ENCODE results near the gene RMND5B. TPM values are rescaled to one million over a fixed set of nuclear protein-coding genes. Genes with fewer than 3 reads are reported as not detected.

The RMND5B gene
- total RNA-seq, 1 experiment from 2014 or later = 37.0 TPM

- Histone ChIP-seq H3K27ac (ENCODE audit: low read depth, low read length, poor library complexity, severe bottlenecking) (peak overlapping the region; percentile 90), H3K4me1 (ENCODE audit: insufficient read depth, low read length, poor library complexity, severe bottlenecking) (no peaks in the 10 kb centered on the region), H3K4me3 (ENCODE audit: low read depth, low read length, poor library complexity, severe bottlenecking) (peak overlapping the region; percentile 75), H3K9me3 (ENCODE audit: low read depth, low read length, poor library complexity, severe bottlenecking) (no peaks in the 10 kb centered on the region), H3K27me3 (replicated peaks; ENCODE audit: insufficient read depth, low read depth, low read length, poor library complexity) (no peaks in the 10 kb centered on the region), H3K36me3 (ENCODE audit: insufficient read depth, low read length, poor library complexity, severe bottlenecking) (peaks cover 11% of the 10 kb centered on the region)
- ChIA-PET POLR2A (ENCODE audit: low non-redundant PET) (interaction anchor here (0.7 kb wide), 1 partner anchor 650 kb away, joined by 4 read pairs; no protein-coding TSS in a partner anchor), CTCF (no interaction called here)
- TF ChIP-seq, protein P1, sequence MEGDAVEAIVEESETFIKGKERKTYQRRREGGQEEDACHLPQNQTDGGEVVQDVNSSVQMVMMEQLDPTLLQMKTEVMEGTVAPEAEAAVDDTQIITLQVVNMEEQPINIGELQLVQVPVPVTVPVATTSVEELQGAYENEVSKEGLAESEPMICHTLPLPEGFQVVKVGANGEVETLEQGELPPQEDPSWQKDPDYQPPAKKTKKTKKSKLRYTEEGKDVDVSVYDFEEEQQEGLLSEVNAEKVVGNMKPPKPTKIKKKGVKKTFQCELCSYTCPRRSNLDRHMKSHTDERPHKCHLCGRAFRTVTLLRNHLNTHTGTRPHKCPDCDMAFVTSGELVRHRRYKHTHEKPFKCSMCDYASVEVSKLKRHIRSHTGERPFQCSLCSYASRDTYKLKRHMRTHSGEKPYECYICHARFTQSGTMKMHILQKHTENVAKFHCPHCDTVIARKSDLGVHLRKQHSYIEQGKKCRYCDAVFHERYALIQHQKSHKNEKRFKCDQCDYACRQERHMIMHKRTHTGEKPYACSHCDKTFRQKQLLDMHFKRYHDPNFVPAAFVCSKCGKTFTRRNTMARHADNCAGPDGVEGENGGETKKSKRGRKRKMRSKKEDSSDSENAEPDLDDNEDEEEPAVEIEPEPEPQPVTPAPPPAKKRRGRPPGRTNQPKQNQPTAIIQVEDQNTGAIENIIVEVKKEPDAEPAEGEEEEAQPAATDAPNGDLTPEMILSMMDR (conservative IDR thresholded peaks at IDR 0.05; ENCODE audit: low read depth, low read length) = no peak
- TF ChIP-seq EZH2 (IDR thresholded peaks at IDR 0.05; ENCODE audit: borderline replicate concordance, low read depth, low read length, poor library complexity, severe bottlenecking) = no peak
- DNase-seq (ENCODE audit: low spot score) = no peak
- BruUV-seq (replicated peaks) = TSS peak; percentile 52
- intact Hi-C loops (cut with micrococcal nuclease; ENCODE audit: unreplicated experiment) = no loop called here
Observed at GRCh38 chr5:178131446-178131996, 707 bp downstream of the RMND5B start.

- intact Hi-C loops (cut with micrococcal nuclease; ENCODE audit: unreplicated experiment) = no loop called here
- no peak for DNase-seq (ENCODE audit: low spot score)
- CTCF ChIA-PET = interaction anchor here (0.5 kb wide), 1 partner anchor 61 kb away, joined by 4 read pairs; no protein-coding TSS in a partner anchor
- H3K27ac ChIP-seq (ENCODE audit: low read depth, low read length, poor library complexity, severe bottlenecking) = no peak overlapping the region
- no peak for TF ChIP-seq EZH2 (IDR thresholded peaks at IDR 0.05; ENCODE audit: borderline replicate concordance, low read depth, low read length, poor library complexity, severe bottlenecking)
- TF ChIP-seq, protein P1 (conservative IDR thresholded peaks at IDR 0.05; ENCODE audit: low read depth, low read length) = no peak
- no peaks in the 10 kb centered on the region for H3K4me1 ChIP-seq (ENCODE audit: insufficient read depth, low read length, poor library complexity, severe bottlenecking)
- H3K9me3 ChIP-seq (ENCODE audit: low read depth, low read length, poor library complexity, severe bottlenecking) = no peaks in the 10 kb centered on the region
- no peak overlapping the region for H3K4me3 ChIP-seq (ENCODE audit: low read depth, low read length, poor library complexity, severe bottlenecking)
- peaks cover 19% of the 10 kb centered on the region for H3K36me3 ChIP-seq (ENCODE audit: insufficient read depth, low read length, poor library complexity, severe bottlenecking)
- POLR2A ChIA-PET (ENCODE audit: low non-redundant PET) = no interaction called here
- no peaks in the 10 kb centered on the region for H3K27me3 ChIP-seq (replicated peaks; ENCODE audit: insufficient read depth, low read depth, low read length, poor library complexity)
- BruUV-seq (replicated peaks) = no TSS peak
Observed at GRCh38 chr5:178136990-178137389, 6.2 kb downstream of the RMND5B start.

GRCh38 chr5:178137991-178138390, 7.2 kb downstream of the RMND5B start:
- no peak for DNase-seq (ENCODE audit: low spot score)
- H3K4me1 ChIP-seq (ENCODE audit: insufficient read depth, low read length, poor library complexity, severe bottlenecking) = no peaks in the 10 kb centered on the region
- H3K9me3 ChIP-seq (ENCODE audit: low read depth, low read length, poor library complexity, severe bottlenecking) = no peaks in the 10 kb centered on the region
- no peaks in the 10 kb centered on the region for H3K27me3 ChIP-seq (replicated peaks; ENCODE audit: insufficient read depth, low read depth, low read length, poor library complexity)
- ChIA-PET POLR2A (ENCODE audit: low non-redundant PET) (no interaction called here), CTCF (no interaction called here)
- BruUV-seq (replicated peaks) = no TSS peak
- H3K36me3 ChIP-seq (ENCODE audit: insufficient read depth, low read length, poor library complexity, severe bottlenecking) = peaks cover 29% of the 10 kb centered on the region
- intact Hi-C loops (cut with micrococcal nuclease; ENCODE audit: unreplicated experiment) = no loop called here
- TF ChIP-seq EZH2 (IDR thresholded peaks at IDR 0.05; ENCODE audit: borderline replicate concordance, low read depth, low read length, poor library complexity, severe bottlenecking) = no peak
- TF ChIP-seq, protein P1 (conservative IDR thresholded peaks at IDR 0.05; ENCODE audit: low read depth, low read length) = no peak
- H3K4me3 ChIP-seq (ENCODE audit: low read depth, low read length, poor library complexity, severe bottlenecking) = no peak overlapping the region
- no peak overlapping the region for H3K27ac ChIP-seq (ENCODE audit: low read depth, low read length, poor library complexity, severe bottlenecking)
